HG02970 (cell line): ENCODE results near the gene SHLD3.
"Not testable (repeated sequence)": the region's sequence is repeated elsewhere in the genome, so short reads cannot be mapped to it uniquely, and the experiment has no call there.

Experiments
- ATAC-seq: cut with Tn5 transposase; IDR thresholded peaks from one replicate; pipeline ENCODE4 v1.9.1; 2021; ENCODE audit warnings: mild to moderate bottlenecking, moderate library complexity, moderate number of reproducible peaks; ENCODE audit not compliant: unreplicated experiment, low FRiP score

The SHLD3 gene

GRCh38 chr5:65624571-65625555 is at the start of gene SHLD3, which contains the start of gene TRAPPC13:
SHLD3 (plus strand) TSS chr5:65625027; CDS start chr5:65629588, 4,561 bp downstream.
TRAPPC13 (plus strand) TSS chr5:65625027; CDS start chr5:65625061, 34 bp downstream.
- peak; percentile 79 for ATAC-seq

GRCh38 chr5:65577141-65577540 is 47.7 kb upstream of the SHLD3 start:
- ATAC-seq = no peak

- no peak for ATAC-seq
Measured at GRCh38 chr5:65588694-65589093, 36.1 kb upstream of the SHLD3 start.

- not testable (repeated sequence) for ATAC-seq
Measured at GRCh38 chr5:65601761-65602160, 23.1 kb upstream of the SHLD3 start.

- no peak for ATAC-seq
Measured at GRCh38 chr5:65611524-65611923, 13.3 kb upstream of the SHLD3 start.

GRCh38 chr5:65612298-65612907 is 12.4 kb upstream of the SHLD3 start:
- no peak for ATAC-seq

- no peak for ATAC-seq
Measured at GRCh38 chr5:65620021-65620420, 4.8 kb upstream of the SHLD3 start.

GRCh38 chr5:65621961-65622360 is 2.9 kb upstream of the SHLD3 start:
- not testable (repeated sequence) for ATAC-seq

GRCh38 chr5:65623482-65623881 is 1.3 kb upstream of the SHLD3 start:
- ATAC-seq = no peak

GRCh38 chr5:65624025-65624570 is 729 bp upstream of the SHLD3 start, which contains the start of gene TRIM23:
TRIM23 (minus strand) TSS chr5:65624333; CDS start chr5:65624274, 59 bp downstream.
- ATAC-seq = peak; percentile 92

GRCh38 chr5:65625743-65626142 is 916 bp downstream of the SHLD3 start:
- ATAC-seq = no peak

GRCh38 chr5:65630981-65631380 is 6.2 kb downstream of the SHLD3 start:
- no peak for ATAC-seq

GRCh38 chr5:65640240-65640639 is 15.4 kb downstream of the SHLD3 start:
- no peak for ATAC-seq

- ATAC-seq = no peak
Measured at GRCh38 chr5:65646938-65647337, 22.1 kb downstream of the SHLD3 start.

- ATAC-seq = no peak
Measured at GRCh38 chr5:65647941-65648340, 23.1 kb downstream of the SHLD3 start.

GRCh38 chr5:65651144-65651543 is 26.3 kb downstream of the SHLD3 start:
- ATAC-seq = no peak

GRCh38 chr5:65654713-65655112 is 29.9 kb downstream of the SHLD3 start:
- no peak for ATAC-seq

GRCh38 chr5:65663804-65664521 is 39.1 kb downstream of the SHLD3 start:
- ATAC-seq = no peak

GRCh38 chr5:65668696-65669095 is 43.9 kb downstream of the SHLD3 start:
- ATAC-seq = no peak

GRCh38 chr5:65672796-65673195 is 48.0 kb downstream of the SHLD3 start:
- no peak for ATAC-seq
